IPS-18c (cell line): ENCODE results near the gene TWSG1.
"Not testable (repeated sequence)": the region's sequence is repeated elsewhere in the genome, so short reads cannot be mapped to it uniquely, and the experiment has no call there.

Experiments
- H3K4me3 ChIP-seq: 2 replicates; pipeline ENCODE4 v1.7.0; 2013; ENCODE audit warnings: low read depth, mild to moderate bottlenecking, low read length, moderate library complexity; ENCODE audit not compliant: insufficient read depth
- H3K9me3 ChIP-seq: one replicate; pipeline ENCODE4 v1.6.1; 2013; ENCODE audit warnings: mild to moderate bottlenecking, low read length, moderate library complexity; ENCODE audit not compliant: control insufficient read depth, insufficient read depth

Gene TWSG1

GRCh38 chr18:9410515-9410914, 75.9 kb downstream of the TWSG1 start:
- Histone ChIP-seq H3K4me3 (no peak overlapping the region), H3K9me3 (peaks cover 5% of the 10 kb centered on the region)

- no peak overlapping the region for H3K4me3 ChIP-seq
- peaks cover 5% of the 10 kb centered on the region for H3K9me3 ChIP-seq
Measured at GRCh38 chr18:9413576-9413975, 79.0 kb downstream of the TWSG1 start.

GRCh38 chr18:9416563-9417072, 82.0 kb downstream of the TWSG1 start:
- no peaks in the 10 kb centered on the region for H3K9me3 ChIP-seq

GRCh38 chr18:9417073-9417851, 82.7 kb downstream of the TWSG1 start:
- Histone ChIP-seq H3K9me3 (no peaks in the 10 kb centered on the region), H3K4me3 (no peak overlapping the region)

More at GRCh38 chr18:9416563-9417072, 82.0 kb downstream of the TWSG1 start:
- no peak overlapping the region for H3K4me3 ChIP-seq

- no peaks in the 10 kb centered on the region for H3K9me3 ChIP-seq
- H3K4me3 ChIP-seq = no peak overlapping the region
Measured at GRCh38 chr18:9418047-9418690, 83.6 kb downstream of the TWSG1 start.

GRCh38 chr18:9419956-9420631, 85.5 kb downstream of the TWSG1 start:
- H3K9me3 ChIP-seq = no peaks in the 10 kb centered on the region
- H3K4me3 ChIP-seq = no peak overlapping the region

- Histone ChIP-seq H3K4me3 (no peak overlapping the region), H3K9me3 (no peaks in the 10 kb centered on the region)
Measured at GRCh38 chr18:9421096-9421900, 86.7 kb downstream of the TWSG1 start.

- no peak overlapping the region for H3K4me3 ChIP-seq
- no peaks in the 10 kb centered on the region for H3K9me3 ChIP-seq
Measured at GRCh38 chr18:9421901-9422327, 87.3 kb downstream of the TWSG1 start.

- Histone ChIP-seq H3K4me3 (no peak overlapping the region), H3K9me3 (no peaks in the 10 kb centered on the region)
Measured at GRCh38 chr18:9422816-9423519, 88.4 kb downstream of the TWSG1 start.

- not testable (repeated sequence) for H3K9me3 ChIP-seq, H3K4me3 ChIP-seq
Measured at GRCh38 chr18:9423648-9424047, 89.1 kb downstream of the TWSG1 start.

- not testable (repeated sequence) for H3K9me3 ChIP-seq, H3K4me3 ChIP-seq
Measured at GRCh38 chr18:9424235-9424634, 89.7 kb downstream of the TWSG1 start.

- H3K9me3 ChIP-seq = no peaks in the 10 kb centered on the region
Measured at GRCh38 chr18:9426753-9427152, 92.2 kb downstream of the TWSG1 start.

GRCh38 chr18:9428301-9428706, 93.7 kb downstream of the TWSG1 start:
- H3K9me3 ChIP-seq = no peaks in the 10 kb centered on the region
- no peak overlapping the region for H3K4me3 ChIP-seq

More at GRCh38 chr18:9426753-9427152, 92.2 kb downstream of the TWSG1 start:
- H3K4me3 ChIP-seq = no peak overlapping the region

- H3K4me3 ChIP-seq = no peak overlapping the region
- no peaks in the 10 kb centered on the region for H3K9me3 ChIP-seq
Measured at GRCh38 chr18:9428862-9429661, 94.5 kb downstream of the TWSG1 start.

- no peak overlapping the region for H3K4me3 ChIP-seq
- no peaks in the 10 kb centered on the region for H3K9me3 ChIP-seq
Measured at GRCh38 chr18:9429662-9429993, 95.1 kb downstream of the TWSG1 start.

GRCh38 chr18:9430315-9430714, 95.7 kb downstream of the TWSG1 start:
- H3K9me3 ChIP-seq, H3K4me3 ChIP-seq: not testable (repeated sequence)
